Measurements from ENCODE around the gene CKS2. TPM values are rescaled to one million over a fixed set of nuclear protein-coding genes. Genes with fewer than 3 reads are reported as not detected.

The CKS2 gene
- total and polyA plus RNA-seq, 4 donors, result 5.4 to 14.9 (median 7.3) TPM

- Histone ChIP-seq H3K9me3 (ENCODE audit: control insufficient read depth, low read length) (no peaks in the 10 kb centered on the region), H3K4me3 (ENCODE audit: low read length in 2 of 2) (no peak overlapping the region), H3K36me3 (ENCODE audit: control insufficient read depth in 1 of 2, insufficient read depth in 2 of 2, low read length in 1 of 2) (peaks cover 6 to 28% of the 10 kb centered on the region in 2 donors), H3K27me3 (ENCODE audit: control insufficient read depth in 1 of 2, insufficient read depth in 2 of 2, low read length in 1 of 2) (no peaks in the 10 kb centered on the region), H3K27ac (ENCODE audit: low read depth in 1 of 2, low read length in 2 of 2) (no peak overlapping the region), H3K4me1 (ENCODE audit: control insufficient read depth in 1 of 2, insufficient read depth in 2 of 2, low read length in 2 of 2) (no peaks in the 10 kb centered on the region)
- DNase-seq, result no peak
- ATAC-seq (ENCODE audit: low FRiP score), result no peak
- 90 to 91% methylated on average over 5 of the region's 5 CpGs for WGBS, 2 donors
- intact Hi-C loops (cut with DNase I), result loop anchor here in 1 of 2 donors (10.0 kb wide), 1 partner anchor 197 kb away; no protein-coding TSS in a partner anchor
Measured at GRCh38 chr9:89347651-89348050, 36.7 kb downstream of the CKS2 start.

DNA sequence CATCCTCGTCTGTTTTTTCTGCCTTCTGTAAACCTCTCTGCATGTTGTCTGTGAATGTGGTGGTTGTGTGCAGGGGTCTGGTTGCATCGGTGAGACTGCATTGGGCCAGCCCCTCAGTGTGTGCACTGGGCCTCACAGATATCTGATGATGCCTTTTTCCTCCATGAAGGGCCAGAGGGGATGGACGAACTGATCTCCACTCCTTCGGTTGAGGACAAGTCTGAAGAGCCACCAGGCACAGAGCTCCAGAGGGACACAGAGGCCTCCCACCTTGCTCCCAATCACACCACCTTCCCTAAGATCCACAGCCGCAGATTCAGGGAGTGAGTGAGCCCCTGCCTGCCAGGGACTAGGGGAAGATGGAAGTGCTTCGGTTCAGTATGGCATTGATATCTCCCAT lies 38.6 kb downstream of the CKS2 start:
- ATAC-seq (ENCODE audit: low FRiP score) (no peak), DNase-seq (no peak)
- Histone ChIP-seq H3K4me3 (ENCODE audit: low read length in 2 of 2) (no peak overlapping the region), H3K36me3 (ENCODE audit: control insufficient read depth in 1 of 2, insufficient read depth in 2 of 2, low read length in 1 of 2) (peaks cover 6 to 31% of the 10 kb centered on the region in 2 donors), H3K9me3 (ENCODE audit: control insufficient read depth, low read length) (no peaks in the 10 kb centered on the region), H3K27me3 (ENCODE audit: control insufficient read depth in 1 of 2, insufficient read depth in 2 of 2, low read length in 1 of 2) (no peaks in the 10 kb centered on the region), H3K4me1 (ENCODE audit: control insufficient read depth in 1 of 2, insufficient read depth in 2 of 2, low read length in 2 of 2) (no peaks in the 10 kb centered on the region), H3K27ac (ENCODE audit: low read depth in 1 of 2, low read length in 2 of 2) (no peak overlapping the region)
- intact Hi-C loops (cut with DNase I), result loop anchor here (10.0 kb wide), 1 partner anchor 195 kb away; no protein-coding TSS in a partner anchor
- 92 to 95% methylated on average over 6 of the region's 6 CpGs for WGBS, 2 donors

DNA sequence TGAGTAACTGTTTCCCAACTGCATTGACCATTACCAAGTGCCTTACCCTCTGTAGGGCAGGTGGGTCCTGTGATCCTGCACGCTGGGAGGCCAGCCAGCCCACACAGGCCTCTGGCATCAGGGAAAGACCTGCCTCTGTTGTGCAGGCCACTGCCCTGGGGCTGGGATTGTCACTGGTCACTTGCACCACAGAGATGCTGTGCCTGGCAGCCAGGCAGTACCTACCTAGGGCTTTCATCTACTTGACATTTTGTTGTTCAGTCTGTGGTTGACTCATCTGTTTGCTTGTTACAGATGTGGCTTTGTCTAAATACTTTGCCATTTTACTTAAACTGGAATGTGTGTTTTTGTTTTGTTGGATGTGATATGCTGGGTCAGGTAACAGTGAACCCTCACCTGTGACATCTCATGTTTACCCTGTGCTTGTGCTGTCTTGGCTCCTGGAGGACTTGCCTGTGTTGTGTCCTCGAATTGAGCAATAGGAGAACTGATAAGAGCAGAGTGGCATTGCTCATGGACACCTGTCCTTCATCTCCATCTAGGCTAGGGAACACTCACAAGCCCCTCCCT lies 40.1 kb downstream of the CKS2 start:
- Histone ChIP-seq H3K36me3 (ENCODE audit: control insufficient read depth in 1 of 2, insufficient read depth in 2 of 2, low read length in 1 of 2) (peaks cover 3 to 28% of the 10 kb centered on the region in 2 donors), H3K9me3 (ENCODE audit: control insufficient read depth, low read length) (no peaks in the 10 kb centered on the region), H3K27me3 (ENCODE audit: control insufficient read depth in 1 of 2, insufficient read depth in 2 of 2, low read length in 1 of 2) (no peaks in the 10 kb centered on the region), H3K27ac (ENCODE audit: low read depth in 1 of 2, low read length in 2 of 2) (no peak overlapping the region), H3K4me1 (ENCODE audit: control insufficient read depth in 1 of 2, insufficient read depth in 2 of 2, low read length in 2 of 2) (no peaks in the 10 kb centered on the region), H3K4me3 (ENCODE audit: low read length in 2 of 2) (no peak overlapping the region)
- DNase-seq, result no peak
- ATAC-seq (ENCODE audit: low FRiP score), result no peak
- 87 to 97% methylated on average over 2 of the region's 2 CpGs for WGBS, 2 donors
- intact Hi-C loops (cut with DNase I), result loop anchor here in 1 of 2 donors (10.0 kb wide), 1 partner anchor 194 kb away; no protein-coding TSS in a partner anchor

GRCh38 chr9:89351584-89352300 lies 40.7 kb downstream of the CKS2 start:
- no peak overlapping the region for H3K4me3 ChIP-seq (ENCODE audit: low read length in 2 of 2)
- no peak for ATAC-seq (ENCODE audit: low FRiP score)

DNA sequence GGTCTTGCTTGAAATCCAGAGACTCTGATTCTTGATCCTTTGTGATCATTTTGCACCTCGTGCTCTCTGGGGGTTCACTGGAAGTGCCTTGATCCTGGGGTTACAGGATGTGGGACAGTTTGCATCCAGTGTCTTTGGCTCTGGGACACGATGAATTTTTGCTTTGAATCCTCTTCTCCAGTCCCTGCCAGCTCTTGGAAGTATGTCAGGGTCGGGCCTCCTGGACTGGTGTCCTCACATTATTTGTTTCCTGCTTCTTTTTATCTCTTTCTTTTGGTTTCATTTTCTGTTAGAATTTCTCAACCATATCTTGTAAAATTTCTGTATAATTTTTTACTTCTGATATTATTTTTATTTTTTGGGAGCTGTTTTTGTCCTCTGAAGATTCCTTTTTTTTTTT lies 41.5 kb downstream of the CKS2 start:
- WGBS, 2 donors, result 80 to 83% methylated on average over 3 of the region's 3 CpGs
- H3K9me3 ChIP-seq (ENCODE audit: control insufficient read depth, low read length), result no peaks in the 10 kb centered on the region
- no peaks in the 10 kb centered on the region for H3K27me3 ChIP-seq (ENCODE audit: control insufficient read depth in 1 of 2, insufficient read depth in 2 of 2, low read length in 1 of 2)
- no peak for DNase-seq
- intact Hi-C loops (cut with DNase I), result loop anchor here in 1 of 2 donors (10.0 kb wide), 1 partner anchor 192 kb away; no protein-coding TSS in a partner anchor
- H3K27ac ChIP-seq (ENCODE audit: low read depth in 1 of 2, low read length in 2 of 2), result no peak overlapping the region
- H3K4me3 ChIP-seq (ENCODE audit: low read length in 2 of 2), result no peak overlapping the region
- H3K4me1 ChIP-seq (ENCODE audit: control insufficient read depth in 1 of 2, insufficient read depth in 2 of 2, low read length in 2 of 2), result no peaks in the 10 kb centered on the region
- ATAC-seq (ENCODE audit: low FRiP score), result no peak
- H3K36me3 ChIP-seq (ENCODE audit: control insufficient read depth in 1 of 2, insufficient read depth in 2 of 2, low read length in 1 of 2), result peaks cover 3 to 30% of the 10 kb centered on the region in 2 donors

More at GRCh38 chr9:89351584-89352300, 40.7 kb downstream of the CKS2 start:
- DNase-seq, result no peak
- H3K4me1 ChIP-seq (ENCODE audit: control insufficient read depth in 1 of 2, insufficient read depth in 2 of 2, low read length in 2 of 2), result no peaks in the 10 kb centered on the region
- 92 to 95% methylated on average over 6 of the region's 6 CpGs for WGBS, 2 donors
- no peaks in the 10 kb centered on the region for H3K27me3 ChIP-seq (ENCODE audit: control insufficient read depth in 1 of 2, insufficient read depth in 2 of 2, low read length in 1 of 2)
- peaks cover 3 to 27% of the 10 kb centered on the region in 2 donors for H3K36me3 ChIP-seq (ENCODE audit: control insufficient read depth in 1 of 2, insufficient read depth in 2 of 2, low read length in 1 of 2)
- H3K27ac ChIP-seq (ENCODE audit: low read depth in 1 of 2, low read length in 2 of 2), result no peak overlapping the region
- intact Hi-C loops (cut with DNase I), result loop anchor here in 1 of 2 donors (10.0 kb wide), 1 partner anchor 193 kb away; no protein-coding TSS in a partner anchor
- no peaks in the 10 kb centered on the region for H3K9me3 ChIP-seq (ENCODE audit: control insufficient read depth, low read length)

DNA sequence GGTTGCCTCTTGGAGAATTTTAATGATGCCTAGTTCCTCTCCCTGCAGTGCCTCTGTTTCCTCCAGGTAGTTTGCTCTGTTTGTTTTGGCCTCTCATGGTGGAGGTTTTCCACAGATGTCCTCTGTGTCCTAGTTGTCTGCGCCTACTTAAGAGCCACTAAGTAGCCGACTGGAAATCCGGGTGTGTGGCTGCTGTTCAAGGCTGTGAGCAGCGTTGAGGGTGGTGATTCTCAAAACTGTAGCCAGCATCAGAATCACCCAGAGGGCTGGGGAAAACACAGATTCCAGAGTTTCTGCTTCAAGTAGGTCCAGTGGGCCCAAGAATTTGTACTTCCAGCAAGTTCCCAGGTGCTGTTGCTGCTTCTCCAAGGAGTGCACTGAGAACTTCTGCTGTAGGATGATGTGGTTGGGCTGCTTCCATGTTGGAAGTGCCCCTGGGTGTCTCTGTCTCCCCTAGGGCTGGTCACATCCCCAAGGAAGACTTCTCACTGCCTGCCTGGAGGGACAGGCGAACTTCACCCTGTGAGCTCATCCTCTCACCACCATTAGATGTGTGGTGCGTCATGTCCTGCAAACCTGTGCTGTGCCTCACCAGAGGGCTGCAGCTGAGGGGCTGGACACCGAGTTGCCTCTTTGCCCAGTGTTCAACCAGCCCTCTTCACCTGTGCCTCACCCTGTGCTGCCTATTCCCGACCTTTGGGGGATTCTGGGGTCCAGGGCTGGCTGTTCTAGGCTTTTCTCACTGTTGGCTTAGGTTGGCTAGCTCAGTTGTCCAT lies 42.1 kb downstream of the CKS2 start:
- no peaks in the 10 kb centered on the region for H3K9me3 ChIP-seq (ENCODE audit: control insufficient read depth, low read length)
- no peaks in the 10 kb centered on the region for H3K27me3 ChIP-seq (ENCODE audit: control insufficient read depth in 1 of 2, insufficient read depth in 2 of 2, low read length in 1 of 2)
- ATAC-seq (ENCODE audit: low FRiP score) (no peak), DNase-seq (no peak)
- H3K4me3 ChIP-seq (ENCODE audit: low read length in 2 of 2), result no peak overlapping the region
- intact Hi-C loops (cut with DNase I), result loop anchor here in 1 of 2 donors (10.0 kb wide), 1 partner anchor 192 kb away; no protein-coding TSS in a partner anchor
- no peak overlapping the region for H3K27ac ChIP-seq (ENCODE audit: low read depth in 1 of 2, low read length in 2 of 2)
- WGBS, 2 donors, result 90 to 93% methylated on average over 8 of the region's 8 CpGs
- peaks cover 3 to 28% of the 10 kb centered on the region in 2 donors for H3K36me3 ChIP-seq (ENCODE audit: control insufficient read depth in 1 of 2, insufficient read depth in 2 of 2, low read length in 1 of 2)
- no peaks in the 10 kb centered on the region for H3K4me1 ChIP-seq (ENCODE audit: control insufficient read depth in 1 of 2, insufficient read depth in 2 of 2, low read length in 2 of 2)

- WGBS, 2 donors, result 71 to 78% methylated on average over 3 of the region's 3 CpGs
- Histone ChIP-seq H3K27ac (ENCODE audit: low read depth in 1 of 2, low read length in 2 of 2) (no peak overlapping the region), H3K4me1 (ENCODE audit: control insufficient read depth in 1 of 2, insufficient read depth in 2 of 2, low read length in 2 of 2) (no peaks in the 10 kb centered on the region), H3K27me3 (ENCODE audit: control insufficient read depth in 1 of 2, insufficient read depth in 2 of 2, low read length in 1 of 2) (no peaks in the 10 kb centered on the region), H3K4me3 (ENCODE audit: low read length in 2 of 2) (no peak overlapping the region), H3K9me3 (ENCODE audit: control insufficient read depth, low read length) (no peaks in the 10 kb centered on the region), H3K36me3 (ENCODE audit: control insufficient read depth in 1 of 2, insufficient read depth in 2 of 2, low read length in 1 of 2) (peaks cover 3 to 28% of the 10 kb centered on the region in 2 donors)
- DNase-seq (no peak), ATAC-seq (ENCODE audit: low FRiP score) (no peak)
- intact Hi-C loops (cut with DNase I), result loop anchor here in 1 of 2 donors (10.0 kb wide), 1 partner anchor 191 kb away; no protein-coding TSS in a partner anchor
Measured at GRCh38 chr9:89353989-89354388, 43.0 kb downstream of the CKS2 start.

DNA sequence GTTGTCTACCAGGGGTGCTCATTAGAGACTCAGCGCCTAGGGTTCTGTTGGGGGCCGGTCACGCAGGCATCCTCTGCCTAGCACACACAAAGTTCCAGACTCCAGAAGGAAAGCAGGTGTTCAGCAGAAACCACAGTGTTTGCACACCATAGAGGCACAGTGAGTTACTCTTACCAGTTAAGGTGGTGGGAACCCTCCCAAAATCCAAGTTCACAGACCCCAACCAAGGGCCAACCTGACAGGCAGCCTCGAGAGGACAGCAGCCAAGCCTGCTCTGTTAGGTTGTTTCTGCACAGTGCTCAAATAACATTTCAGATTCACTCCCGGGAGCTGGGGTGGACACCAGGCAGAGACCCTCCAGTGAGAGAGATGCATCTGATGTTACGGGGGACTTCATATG lies 43.5 kb downstream of the CKS2 start:
- Histone ChIP-seq H3K27me3 (ENCODE audit: control insufficient read depth in 1 of 2, insufficient read depth in 2 of 2, low read length in 1 of 2) (no peaks in the 10 kb centered on the region), H3K27ac (ENCODE audit: low read depth in 1 of 2, low read length in 2 of 2) (no peak overlapping the region), H3K4me3 (ENCODE audit: low read length in 2 of 2) (no peak overlapping the region), H3K4me1 (ENCODE audit: control insufficient read depth in 1 of 2, insufficient read depth in 2 of 2, low read length in 2 of 2) (no peaks in the 10 kb centered on the region), H3K36me3 (ENCODE audit: control insufficient read depth in 1 of 2, insufficient read depth in 2 of 2, low read length in 1 of 2) (peaks cover 1 to 29% of the 10 kb centered on the region in 2 donors), H3K9me3 (ENCODE audit: control insufficient read depth, low read length) (no peaks in the 10 kb centered on the region)
- WGBS, 2 donors, result 92 to 95% methylated on average over 6 of the region's 6 CpGs
- intact Hi-C loops (cut with DNase I), result loop anchor here in 1 of 2 donors (10.0 kb wide), 1 partner anchor 190 kb away; no protein-coding TSS in a partner anchor
- DNase-seq (no peak), ATAC-seq (ENCODE audit: low FRiP score) (no peak)

Data from aorta (tissue), 5 donors.